ENCODE results near the gene CPXM2.

Gene CPXM2

GRCh38 chr10:123868038-123869019 lies 23.3 kb downstream of the CPXM2 start:
- no peak for DNase-seq

- no peak for DNase-seq
Measured at GRCh38 chr10:123865880-123866279, 25.7 kb downstream of the CPXM2 start.

GRCh38 chr10:123865350-123865749 lies 26.3 kb downstream of the CPXM2 start:
- DNase-seq: no peak

- no peak for DNase-seq
Measured at GRCh38 chr10:123864923-123865322, 26.7 kb downstream of the CPXM2 start.

- DNase-seq: no peak
Measured at GRCh38 chr10:123863721-123864482, 27.7 kb downstream of the CPXM2 start.

GRCh38 chr10:123863183-123863575 lies 28.4 kb downstream of the CPXM2 start:
- no peak for DNase-seq

GRCh38 chr10:123862421-123863182 lies 29.0 kb downstream of the CPXM2 start:
- no peak for DNase-seq

GRCh38 chr10:123860856-123861255 lies 30.8 kb downstream of the CPXM2 start:
- DNase-seq: no peak

GRCh38 chr10:123860209-123860608 lies 31.4 kb downstream of the CPXM2 start:
- no peak for DNase-seq

GRCh38 chr10:123859653-123860050 lies 32.0 kb downstream of the CPXM2 start:
- DNase-seq: no peak

GRCh38 chr10:123858907-123859652 lies 32.5 kb downstream of the CPXM2 start:
- DNase-seq: no peak

- DNase-seq: no peak
Measured at GRCh38 chr10:123858077-123858681, 33.4 kb downstream of the CPXM2 start.

GRCh38 chr10:123857616-123858015 lies 34.0 kb downstream of the CPXM2 start:
- DNase-seq: no peak

GRCh38 chr10:123855008-123855684 lies 36.5 kb downstream of the CPXM2 start:
- DNase-seq: no peak

- DNase-seq: no peak
Measured at GRCh38 chr10:123854498-123854897, 37.1 kb downstream of the CPXM2 start.

GRCh38 chr10:123854003-123854402 lies 37.6 kb downstream of the CPXM2 start:
- DNase-seq: peak; percentile 23

- DNase-seq: no peak
Measured at GRCh38 chr10:123852411-123852951, 39.1 kb downstream of the CPXM2 start.

- peak; percentile 26 for DNase-seq
Measured at GRCh38 chr10:123848564-123849457, 42.8 kb downstream of the CPXM2 start.

GRCh38 chr10:123847686-123848432 lies 43.7 kb downstream of the CPXM2 start:
- no peak for DNase-seq

Data from hematopoietic multipotent progenitor cell treated with erythropoietin and hydrocortisone succinate and interleukin-3 and kit ligand, for 4 days (in vitro differentiated cells).